Measurements from ENCODE around the gene FAS.
A peak's percentile ranks its signal among the peaks of the same experiment; 100 is the strongest.

Gene FAS

DNA sequence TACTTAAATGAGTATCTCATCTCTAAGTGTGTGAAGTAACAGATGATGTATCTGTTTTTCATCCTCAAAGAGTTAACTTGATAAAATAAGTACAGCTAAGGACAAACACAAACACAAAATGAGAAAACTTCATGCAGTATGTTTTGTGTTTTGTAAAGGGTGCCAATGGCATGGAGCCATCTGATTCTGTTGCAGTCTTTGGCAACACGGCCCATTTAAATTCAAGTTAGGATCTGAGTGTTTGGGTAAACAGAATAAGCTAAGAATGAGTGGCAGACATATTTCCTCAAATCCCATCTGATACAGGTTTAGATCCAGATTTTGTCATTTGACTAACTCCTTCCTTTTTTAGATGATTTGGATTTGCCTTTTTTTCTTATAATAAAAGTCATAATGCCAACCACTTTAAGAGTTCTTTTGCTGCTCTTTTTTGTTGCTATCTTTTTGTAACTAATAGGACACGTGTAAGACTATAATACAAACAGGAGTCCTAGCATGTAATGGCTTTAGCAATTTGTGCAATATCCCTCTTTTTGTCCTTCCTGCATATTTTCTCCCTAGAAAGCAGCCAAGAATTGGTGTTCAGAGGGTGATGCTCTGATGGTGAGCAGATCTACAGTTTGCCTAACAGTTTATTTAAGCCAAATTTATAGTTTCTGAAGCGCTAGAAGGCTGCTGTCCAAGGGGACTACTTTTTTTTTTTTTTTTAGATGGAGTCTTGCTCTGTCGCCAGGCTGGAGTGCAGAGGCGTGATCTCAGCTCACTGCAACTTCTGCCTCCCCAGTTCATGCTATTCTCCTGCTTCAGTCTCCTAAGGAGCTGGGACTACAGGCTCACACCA, 19.2 kb upstream of the FAS start:
- no peak for DNase-seq (ENCODE audit: low read depth)

DNA sequence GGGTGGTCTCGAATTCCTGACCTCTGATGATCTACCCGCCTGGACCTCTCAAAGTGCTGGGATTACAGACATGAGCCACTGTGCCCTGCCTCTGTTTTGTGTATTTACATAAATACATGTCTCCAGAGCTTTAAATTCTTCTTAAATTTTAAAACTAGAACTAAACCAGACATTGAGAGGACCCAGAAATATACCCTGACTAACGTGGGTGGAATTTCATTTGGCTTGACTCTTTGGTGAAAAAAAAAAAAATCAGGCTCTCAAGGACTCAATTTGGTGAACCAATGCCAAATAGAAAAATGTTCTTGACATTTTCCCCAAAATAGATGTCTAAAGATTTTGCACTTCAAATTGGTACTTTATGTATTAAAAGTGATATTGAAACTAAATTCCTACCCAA, 16.6 kb upstream of the FAS start:
- no peak for DNase-seq (ENCODE audit: low read depth)

DNA sequence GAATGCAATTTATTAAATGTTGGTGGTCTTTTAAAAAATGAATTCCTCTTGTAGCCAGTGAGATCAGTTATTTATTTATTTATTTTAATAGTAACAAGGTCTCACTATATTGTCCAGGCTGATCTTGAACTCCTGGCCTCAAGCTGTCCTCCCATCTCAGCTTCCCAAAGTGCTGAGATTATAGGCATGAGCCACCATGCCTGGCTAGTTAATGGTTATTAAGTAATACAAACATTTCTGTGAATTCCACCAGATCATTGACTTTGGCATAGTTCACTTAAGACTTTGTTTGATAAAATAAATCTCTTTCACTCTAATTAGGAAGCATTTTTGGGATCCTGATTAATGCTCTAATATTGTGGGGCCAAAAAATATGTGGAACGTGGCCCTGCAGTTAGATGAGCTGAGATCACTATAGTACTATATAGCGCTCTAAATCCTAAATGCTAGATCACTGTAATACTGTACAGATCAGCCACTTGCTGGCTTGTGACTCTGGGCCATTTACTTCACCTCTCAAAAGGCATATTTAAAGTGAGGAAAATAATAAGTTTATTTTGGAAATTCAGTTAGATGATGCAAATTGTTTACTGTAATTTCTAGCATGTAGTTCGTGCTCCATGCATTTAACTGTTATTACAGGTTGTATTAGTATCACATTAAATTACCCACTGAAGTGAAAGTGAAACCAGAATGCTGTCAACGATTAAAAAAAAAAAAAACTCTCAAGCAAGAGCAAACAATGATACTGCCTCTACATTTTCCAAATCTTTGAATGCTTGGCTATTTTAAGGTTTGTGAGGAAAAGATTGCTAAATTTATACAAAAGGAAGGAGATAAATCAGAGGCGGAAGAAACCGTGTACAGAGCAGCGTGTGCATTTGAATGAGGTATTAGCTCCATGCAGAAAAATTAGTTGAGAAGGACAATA, 15.9 kb upstream of the FAS start:
- no peak for DNase-seq (ENCODE audit: low read depth)

DNA sequence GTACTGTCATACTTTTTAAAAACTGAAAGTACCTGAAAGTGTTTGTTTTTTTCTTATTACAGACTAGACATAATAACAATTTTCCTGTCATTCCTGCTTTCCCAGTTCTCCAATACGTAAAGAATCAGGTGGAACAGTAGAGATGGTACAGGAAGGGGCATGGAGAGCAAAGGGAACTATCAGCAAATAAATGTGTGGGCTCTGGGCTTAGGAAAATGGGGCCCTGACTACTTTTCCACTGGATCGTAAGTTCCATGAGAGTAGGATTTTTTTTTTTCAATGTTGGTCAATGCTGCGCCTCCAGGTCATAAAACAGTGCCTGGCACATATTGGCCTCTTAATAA, 15.2 kb upstream of the FAS start:
- no peak for DNase-seq (ENCODE audit: low read depth)

DNA sequence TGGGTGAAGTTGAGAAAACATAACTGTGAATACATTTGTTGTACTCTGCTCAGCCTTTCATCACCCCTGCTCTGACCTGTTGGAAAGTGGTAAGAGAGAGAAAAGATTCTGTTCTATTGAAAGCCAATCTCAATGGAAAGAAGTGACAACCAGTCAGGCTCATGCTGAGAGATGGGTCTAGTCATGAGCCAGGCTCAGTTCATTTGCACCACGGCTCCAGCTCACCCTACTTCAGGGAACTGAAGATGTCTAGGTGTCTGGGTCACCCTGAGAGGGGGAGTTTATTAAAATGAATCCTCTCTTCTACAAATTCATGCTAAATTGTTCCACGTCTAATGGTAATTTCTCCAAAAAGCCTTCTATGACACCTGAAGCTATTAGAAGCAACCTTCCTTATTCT, 12.1 kb upstream of the FAS start:
- no peak for DNase-seq (ENCODE audit: low read depth)

DNA sequence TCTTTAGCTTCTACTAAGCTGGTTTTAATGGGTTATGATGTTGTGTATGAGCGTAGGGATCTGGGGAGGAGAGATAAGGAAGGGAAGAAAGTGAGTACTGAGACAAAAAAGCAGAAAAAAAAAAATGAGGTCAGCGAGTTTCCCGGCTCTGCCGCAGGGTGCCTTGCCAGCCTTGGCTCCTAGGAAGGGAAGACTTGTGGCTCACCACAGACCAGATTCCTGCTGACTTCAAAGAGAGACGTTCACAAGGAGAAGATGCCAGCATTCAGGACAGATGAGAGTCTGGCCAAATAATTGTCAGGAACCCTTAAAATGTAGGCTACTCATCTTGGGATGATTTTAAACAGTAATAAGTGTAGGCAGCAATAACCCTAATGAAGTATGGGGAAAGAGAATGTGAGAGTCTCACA, 11.4 kb upstream of the FAS start:
- DNase-seq (ENCODE audit: low read depth): no peak

DNA sequence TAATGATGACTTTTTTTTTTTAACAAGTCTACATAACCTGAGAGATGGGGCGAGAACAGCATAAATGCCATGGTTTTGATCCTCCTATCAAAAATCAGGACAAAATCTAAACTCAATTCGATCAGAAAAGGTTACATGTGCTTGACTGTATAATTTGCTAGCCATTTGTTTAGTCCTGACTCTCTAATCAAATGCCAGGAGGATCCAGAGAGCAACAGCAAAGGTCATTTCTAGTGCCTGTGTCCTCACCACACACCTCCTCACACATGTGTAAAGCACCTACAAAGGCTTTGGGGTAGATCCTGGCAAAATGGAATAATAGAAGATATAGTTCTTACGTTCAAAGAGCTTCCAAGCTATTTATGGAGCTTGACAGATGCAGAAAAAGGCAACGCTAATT, 11.0 kb upstream of the FAS start:
- DNase-seq (ENCODE audit: low read depth): no peak

DNA sequence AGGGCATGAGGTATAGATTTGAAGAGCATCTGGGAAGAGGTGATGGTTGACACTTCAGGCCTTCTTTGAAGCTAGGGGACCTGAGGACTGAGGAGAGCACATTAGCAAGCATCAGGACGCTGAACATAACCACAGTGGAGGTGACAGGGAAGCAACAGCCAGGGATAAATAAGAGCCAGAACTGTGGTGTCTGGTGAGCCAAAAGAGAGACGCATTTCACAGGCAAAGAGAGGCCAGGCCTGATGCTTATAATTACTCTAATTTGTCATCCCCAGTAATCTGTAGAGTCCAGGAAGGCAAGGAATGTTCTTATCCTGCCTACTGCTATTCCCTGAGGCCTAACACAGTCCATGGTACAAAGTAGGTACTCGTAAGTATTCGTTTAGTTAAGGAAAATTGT, 10.4 kb upstream of the FAS start:
- DNase-seq (ENCODE audit: low read depth): no peak

DNA sequence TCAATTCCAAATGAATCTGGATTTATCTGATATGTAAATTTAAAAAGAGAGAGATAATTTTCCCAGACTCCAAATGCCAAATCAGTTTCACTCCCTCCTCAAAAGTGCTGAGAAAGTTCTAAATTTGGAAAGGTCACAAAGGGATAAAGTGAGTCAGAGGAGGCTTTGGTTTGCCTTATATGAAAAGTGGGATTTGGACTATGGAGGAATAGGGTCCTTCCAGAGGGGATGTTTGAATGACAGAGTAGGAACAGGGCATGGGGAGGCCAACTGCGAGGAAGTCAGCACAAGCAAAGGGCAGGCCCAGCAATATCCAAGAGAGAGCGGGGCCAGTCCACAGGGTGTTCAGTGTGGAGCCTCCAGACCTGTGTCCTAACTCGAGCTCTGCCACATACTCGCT, 9.8 kb upstream of the FAS start:
- DNase-seq (ENCODE audit: low read depth): no peak

DNA sequence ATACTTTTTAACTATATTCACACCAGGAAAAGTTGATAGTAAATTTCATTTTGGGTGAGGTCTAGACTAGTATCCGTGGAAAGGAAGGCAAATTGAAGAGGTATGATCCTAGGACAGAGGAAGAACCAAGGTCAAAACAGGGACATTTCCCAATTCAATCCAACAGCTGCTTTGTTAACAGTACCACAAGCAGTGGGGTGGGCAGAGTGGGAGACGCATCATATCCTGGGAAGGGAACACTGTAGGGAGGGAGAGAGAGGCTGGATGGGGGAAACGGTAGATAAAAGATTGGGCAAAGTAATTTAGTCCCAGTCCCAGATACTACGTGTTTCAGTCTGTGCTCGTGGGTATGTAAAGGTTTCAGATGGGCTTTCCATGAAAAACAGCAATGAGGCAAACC, 9.2 kb upstream of the FAS start:
- DNase-seq (ENCODE audit: low read depth): no peak

DNA sequence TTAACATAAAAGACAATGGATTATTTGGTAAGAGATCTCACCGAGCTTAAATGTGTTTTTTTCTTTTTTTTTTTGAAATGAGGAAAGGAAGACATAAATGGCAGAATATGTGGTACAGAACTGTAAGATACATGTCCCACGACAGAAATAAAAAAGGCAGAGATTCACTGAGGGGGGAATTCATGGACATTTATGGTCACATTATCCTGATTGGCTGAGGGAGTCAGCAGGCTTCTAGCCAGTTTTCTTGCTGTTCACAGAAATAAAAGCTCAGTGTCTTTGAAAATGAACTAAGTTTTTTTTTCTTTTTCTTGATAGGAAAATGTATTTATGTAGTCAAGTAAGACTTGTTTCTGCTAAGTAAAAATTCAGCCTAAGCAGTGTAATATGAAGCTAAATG, 8.2 kb upstream of the FAS start:
- DNase-seq (ENCODE audit: low read depth): no peak

DNA sequence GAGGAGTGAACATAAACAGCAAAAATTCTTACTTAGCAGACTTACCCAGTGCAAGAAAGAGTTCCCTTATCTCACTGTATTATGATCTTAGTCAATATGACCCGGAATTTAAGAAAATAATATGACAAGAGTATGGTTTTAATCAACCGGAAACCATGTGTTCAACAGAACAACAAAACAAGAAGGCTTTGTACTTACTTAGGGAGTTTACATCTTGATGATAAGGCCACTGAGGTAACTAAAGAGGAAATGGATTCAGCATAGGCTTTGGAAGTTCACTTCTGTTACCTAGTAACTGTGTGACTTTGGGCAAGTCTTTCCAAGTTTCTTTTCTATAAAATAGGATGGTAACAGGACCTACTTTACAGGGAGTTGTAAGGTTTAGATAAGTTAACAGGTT, 7.4 kb upstream of the FAS start:
- DNase-seq (ENCODE audit: low read depth): no peak

DNA sequence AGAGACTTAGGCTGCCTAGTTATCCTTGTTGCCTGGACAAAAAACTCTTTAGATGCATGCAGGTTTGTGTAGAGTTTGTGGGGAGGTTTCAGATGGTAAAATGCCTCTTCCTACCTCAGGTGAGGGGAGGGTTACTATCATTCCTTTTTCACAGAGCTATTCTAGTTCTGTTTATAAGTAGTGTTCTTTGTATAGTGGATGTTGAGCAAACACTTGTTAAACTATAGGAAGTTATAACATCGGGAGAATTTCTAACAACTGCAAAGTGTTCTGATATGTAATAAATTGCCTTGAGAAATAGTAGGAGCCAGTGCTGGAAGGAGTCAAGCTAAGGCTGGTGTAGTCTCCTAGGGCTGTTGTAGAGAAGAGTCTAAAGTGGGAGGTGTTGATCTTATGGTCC, 6.7 kb upstream of the FAS start:
- no peak for DNase-seq (ENCODE audit: low read depth)

DNA sequence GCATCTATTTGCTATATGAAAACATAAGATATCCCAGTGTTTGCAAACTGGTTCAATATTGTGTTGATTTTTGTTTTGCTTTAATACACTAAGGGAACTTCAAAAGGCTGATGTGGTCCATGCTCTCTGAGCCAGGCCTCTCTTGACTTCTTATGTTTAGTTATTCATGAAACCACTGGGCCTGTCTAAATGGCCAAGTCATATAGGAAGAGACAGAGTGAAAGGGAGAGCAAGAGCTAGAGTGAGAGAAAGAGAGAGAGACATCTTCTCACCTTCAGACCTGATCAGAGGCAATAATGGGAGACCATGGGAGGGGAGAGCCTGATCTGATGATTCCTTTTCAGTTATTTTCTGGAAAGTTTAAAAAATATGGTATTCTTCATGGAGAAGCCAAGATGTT, 6.1 kb upstream of the FAS start:
- no peak for DNase-seq (ENCODE audit: low read depth)

DNA sequence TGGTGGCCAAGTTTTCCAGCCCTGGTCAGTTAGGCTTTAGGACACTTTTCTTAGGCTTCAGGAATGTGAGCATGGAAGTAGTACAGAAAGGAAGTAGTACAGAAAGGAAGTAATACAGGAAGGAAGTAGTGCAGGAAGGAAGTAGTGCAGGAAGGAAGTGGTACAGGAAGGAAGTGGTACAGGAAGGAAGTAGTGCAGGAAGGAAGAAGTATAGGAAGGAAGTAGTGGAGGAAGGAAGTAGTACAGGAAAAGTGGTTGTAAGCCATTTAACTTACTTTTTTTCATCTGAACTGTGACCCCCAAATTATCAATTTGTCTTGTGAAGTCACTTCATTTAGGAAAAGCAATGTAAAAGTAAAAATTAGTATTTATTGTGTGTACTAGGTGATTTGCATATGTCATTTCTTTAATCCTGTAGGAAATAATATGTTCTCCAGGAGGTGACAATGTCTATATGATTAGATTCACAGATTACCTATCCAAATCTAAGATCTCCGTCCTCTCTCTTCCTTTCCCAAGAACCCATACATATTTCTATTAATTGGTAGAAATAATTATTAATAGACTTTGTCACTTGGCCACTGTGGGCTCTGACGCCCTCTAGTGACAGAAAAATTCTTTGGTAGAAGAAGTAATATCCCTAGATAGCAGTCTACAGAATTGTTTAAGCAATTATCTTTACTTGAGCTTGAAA, 3.9 kb upstream of the FAS start:
- no peak for DNase-seq (ENCODE audit: low read depth)

DNA sequence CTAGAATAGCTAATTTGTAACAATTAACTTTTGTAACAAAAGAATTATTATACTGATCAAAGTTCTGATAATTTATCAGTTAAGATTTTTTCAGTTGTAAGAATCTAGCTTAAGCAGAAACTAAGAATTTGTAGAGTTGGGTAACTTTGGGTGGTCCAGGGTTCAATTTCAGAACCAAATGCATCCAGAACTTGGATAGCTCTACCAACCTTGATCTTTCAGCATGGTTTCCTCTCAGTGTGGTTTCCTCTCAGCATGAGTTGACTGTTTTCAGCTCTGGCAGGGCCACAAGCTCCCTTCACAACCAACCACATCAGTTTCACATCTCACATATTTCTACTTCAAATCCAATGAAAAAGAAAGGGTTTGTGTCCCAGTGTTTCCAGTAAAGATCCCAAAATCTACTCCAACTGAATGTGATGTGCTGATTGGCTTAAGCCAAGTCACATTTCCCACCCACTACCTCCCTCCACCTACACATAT, 3.3 kb upstream of the FAS start:
- no peak for DNase-seq (ENCODE audit: low read depth)

DNA sequence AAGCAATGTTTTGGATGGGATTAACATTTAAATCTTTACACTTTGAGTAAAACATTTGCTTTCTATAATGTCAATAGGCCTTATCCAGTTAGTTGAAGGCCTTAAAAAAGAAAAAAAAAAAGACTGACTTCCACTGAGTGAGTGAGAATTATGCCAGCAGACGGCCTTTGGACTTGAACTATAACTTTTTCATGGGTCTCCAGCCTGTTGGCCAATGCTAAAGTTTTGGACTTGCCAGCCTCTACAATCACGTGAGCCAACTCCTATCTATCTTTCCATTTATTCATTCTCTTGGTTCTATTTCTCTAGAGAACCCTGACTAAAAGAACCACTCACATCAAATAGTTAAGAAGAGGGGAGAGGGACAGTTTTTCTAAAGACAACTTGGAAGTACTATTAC, 2.8 kb upstream of the FAS start:
- DNase-seq (ENCODE audit: low read depth): no peak

DNA sequence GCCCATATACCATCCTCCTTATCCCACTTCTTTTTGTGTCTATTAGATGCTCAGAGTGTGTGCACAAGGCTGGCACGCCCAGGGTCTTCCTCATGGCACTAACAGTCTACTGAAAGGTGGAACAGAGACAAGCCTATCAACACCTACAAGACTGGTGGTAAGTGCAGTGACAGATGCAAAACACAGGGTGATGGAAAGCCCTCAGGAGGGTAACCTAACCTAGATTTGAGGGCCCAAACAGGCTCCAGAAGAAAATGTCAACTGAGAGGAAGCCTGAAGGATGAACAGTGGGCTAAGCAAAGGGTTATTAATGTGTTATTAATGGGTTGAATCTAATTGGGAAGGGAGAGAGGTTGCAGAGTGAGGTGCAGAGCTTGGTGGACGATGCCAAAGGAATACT, 1.2 kb upstream of the FAS start:
- no peak for DNase-seq (ENCODE audit: low read depth)

DNA sequence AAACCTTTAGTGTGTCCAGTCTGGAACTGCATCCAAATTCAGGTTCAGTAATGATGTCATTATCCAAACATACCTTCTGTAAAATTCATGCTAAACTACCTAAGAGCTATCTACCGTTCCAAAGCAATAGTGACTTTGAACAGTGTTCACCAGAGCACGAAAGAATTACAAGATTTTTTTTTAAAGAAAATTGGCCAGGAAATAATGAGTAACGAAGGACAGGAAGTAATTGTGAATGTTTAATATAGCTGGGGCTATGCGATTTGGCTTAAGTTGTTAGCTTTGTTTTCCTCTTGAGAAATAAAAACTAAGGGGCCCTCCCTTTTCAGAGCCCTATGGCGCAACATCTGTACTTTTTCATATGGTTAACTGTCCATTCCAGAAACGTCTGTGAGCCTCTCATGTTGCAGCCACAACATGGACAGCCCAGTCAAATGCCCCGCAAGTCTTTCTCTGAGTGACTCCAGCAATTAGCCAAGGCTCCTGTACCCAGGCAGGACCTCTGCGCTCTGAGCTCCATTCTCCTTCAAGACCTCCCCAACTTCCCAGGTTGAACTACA, 694 bp upstream of the FAS start:
- DNase-seq (ENCODE audit: low read depth): no peak

DNA sequence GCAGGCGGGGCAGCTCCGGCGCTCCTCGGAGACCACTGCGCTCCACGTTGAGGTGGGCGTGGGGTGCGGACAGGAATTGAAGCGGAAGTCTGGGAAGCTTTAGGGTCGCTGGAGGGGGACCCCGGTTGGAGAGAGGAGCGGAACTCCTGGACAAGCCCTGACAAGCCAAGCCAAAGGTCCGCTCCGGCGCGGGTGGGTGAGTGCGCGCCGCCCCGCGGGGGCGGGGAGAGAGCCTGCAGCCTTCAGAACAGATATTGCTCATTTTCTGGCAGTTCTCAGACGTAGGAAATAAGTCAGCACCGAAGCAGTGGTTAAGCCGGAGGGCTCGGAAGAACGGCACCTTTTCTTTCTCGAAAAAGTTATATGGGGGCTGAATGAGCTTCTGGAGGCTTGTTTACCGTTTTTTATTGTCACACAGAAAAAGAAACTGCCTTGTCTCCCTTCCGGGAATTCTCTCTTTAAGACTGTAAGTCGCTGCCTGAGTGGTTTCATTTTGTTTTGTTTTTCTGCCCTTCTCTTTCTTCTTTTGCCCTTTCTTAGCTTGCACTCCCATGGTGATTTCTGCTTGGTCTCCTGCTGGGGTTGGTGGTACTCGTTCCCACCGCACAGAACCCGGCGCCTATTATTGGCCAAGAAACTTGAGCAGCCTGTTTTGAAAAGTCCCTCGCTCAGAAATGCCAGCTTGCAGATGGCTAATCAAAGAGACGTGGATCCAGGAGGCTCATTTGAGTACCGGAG, 732 bp downstream of the FAS start:
- peak; percentile 58 for DNase-seq (ENCODE audit: low read depth)

DNA sequence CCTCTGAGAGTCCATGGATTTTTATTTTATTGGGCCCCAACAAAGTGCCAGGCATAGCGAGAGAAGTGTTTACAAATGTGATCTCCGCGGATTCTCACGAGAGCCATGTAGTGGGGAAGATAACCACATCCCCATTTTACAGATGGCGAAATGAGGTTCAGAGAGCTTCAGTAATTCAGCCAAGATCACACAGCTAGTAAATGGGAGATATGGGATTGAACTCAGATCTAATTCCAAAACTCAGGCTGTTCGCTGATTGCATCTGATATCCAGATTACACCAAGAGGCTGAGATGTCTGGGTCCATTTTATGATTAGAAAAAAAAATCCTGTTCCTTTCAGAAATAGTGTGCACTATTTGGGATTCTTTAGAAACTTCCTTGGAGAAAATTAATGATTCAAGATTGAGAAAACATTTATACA, 1.3 kb downstream of the FAS start:
- no peak for DNase-seq (ENCODE audit: low read depth)
